AG09319 (cell line): ENCODE measurements around the gene KLC4.

Experiments
- DNase-seq: peaks from one replicate; pipeline ENCODE4 v3.0.0-alpha.2; 2010; ENCODE audit warnings: low read depth; ENCODE audit errors: extremely low read depth
- CTCF ChIP-seq: IDR thresholded peaks from 2 replicates; pipeline ENCODE4 v1.5.1; 2011; ENCODE audit warnings: low read depth, mild to moderate bottlenecking, inconsistent platforms, low read length, moderate library complexity

Gene KLC4

GRCh38 chr6:43090559-43090956 is 31.1 kb downstream of the KLC4 start:
- DNase-seq, result no peak
- TF ChIP-seq CTCF, result no peak

GRCh38 chr6:43091020-43091419 is 31.6 kb downstream of the KLC4 start:
- DNase-seq, result no peak
- TF ChIP-seq CTCF, result no peak

GRCh38 chr6:43091436-43091991 is 32.1 kb downstream of the KLC4 start:
- no peak for DNase-seq
- no peak for TF ChIP-seq CTCF

GRCh38 chr6:43092635-43093034 is 33.2 kb downstream of the KLC4 start:
- no peak for DNase-seq
- TF ChIP-seq CTCF, result no peak

GRCh38 chr6:43093436-43094289 is 34.2 kb downstream of the KLC4 start:
- DNase-seq, result peak; percentile 64
- no peak for TF ChIP-seq CTCF

GRCh38 chr6:43095939-43096338 is 36.5 kb downstream of the KLC4 start:
- TF ChIP-seq CTCF, result no peak
- no peak for DNase-seq

GRCh38 chr6:43096451-43097097 is 37.1 kb downstream of the KLC4 start:
- peak; percentile 66 for DNase-seq
- TF ChIP-seq CTCF, result no peak
